Coronary artery (tissue), 2 donors: ENCODE results near the gene TMEM167A.

ENCODE experiments used
- DNase-seq: peaks from one replicate; pipeline ENCODE4 v3.0.0-alpha.2; 2017; ENCODE audit warnings: low spot score
- H3K27ac ChIP-seq, 2 donors: fragments of 200-600 bp; sonication (generic); one replicate each; pipeline ENCODE4 v1.5.1; 2016 to 2019
- H3K4me3 ChIP-seq: fragments of 200-600 bp; sonication (generic); 2 replicates; pipeline ENCODE4 v1.5.1; 2016; ENCODE audit warnings: mild to moderate bottlenecking, moderate library complexity
- TF ChIP-seq, protein P1 (sequence below): fragments of 200-600 bp; sonication (generic); IDR thresholded peaks from one replicate; pipeline ENCODE4 v1.5.1; 2019; ENCODE audit warnings: antibody characterized with exemption

The TMEM167A gene

GRCh38 chr5:83092619-83093018 lies 15.4 kb upstream of the TMEM167A start:
- TF ChIP-seq, protein P1, sequence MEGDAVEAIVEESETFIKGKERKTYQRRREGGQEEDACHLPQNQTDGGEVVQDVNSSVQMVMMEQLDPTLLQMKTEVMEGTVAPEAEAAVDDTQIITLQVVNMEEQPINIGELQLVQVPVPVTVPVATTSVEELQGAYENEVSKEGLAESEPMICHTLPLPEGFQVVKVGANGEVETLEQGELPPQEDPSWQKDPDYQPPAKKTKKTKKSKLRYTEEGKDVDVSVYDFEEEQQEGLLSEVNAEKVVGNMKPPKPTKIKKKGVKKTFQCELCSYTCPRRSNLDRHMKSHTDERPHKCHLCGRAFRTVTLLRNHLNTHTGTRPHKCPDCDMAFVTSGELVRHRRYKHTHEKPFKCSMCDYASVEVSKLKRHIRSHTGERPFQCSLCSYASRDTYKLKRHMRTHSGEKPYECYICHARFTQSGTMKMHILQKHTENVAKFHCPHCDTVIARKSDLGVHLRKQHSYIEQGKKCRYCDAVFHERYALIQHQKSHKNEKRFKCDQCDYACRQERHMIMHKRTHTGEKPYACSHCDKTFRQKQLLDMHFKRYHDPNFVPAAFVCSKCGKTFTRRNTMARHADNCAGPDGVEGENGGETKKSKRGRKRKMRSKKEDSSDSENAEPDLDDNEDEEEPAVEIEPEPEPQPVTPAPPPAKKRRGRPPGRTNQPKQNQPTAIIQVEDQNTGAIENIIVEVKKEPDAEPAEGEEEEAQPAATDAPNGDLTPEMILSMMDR: no peak

DNA sequence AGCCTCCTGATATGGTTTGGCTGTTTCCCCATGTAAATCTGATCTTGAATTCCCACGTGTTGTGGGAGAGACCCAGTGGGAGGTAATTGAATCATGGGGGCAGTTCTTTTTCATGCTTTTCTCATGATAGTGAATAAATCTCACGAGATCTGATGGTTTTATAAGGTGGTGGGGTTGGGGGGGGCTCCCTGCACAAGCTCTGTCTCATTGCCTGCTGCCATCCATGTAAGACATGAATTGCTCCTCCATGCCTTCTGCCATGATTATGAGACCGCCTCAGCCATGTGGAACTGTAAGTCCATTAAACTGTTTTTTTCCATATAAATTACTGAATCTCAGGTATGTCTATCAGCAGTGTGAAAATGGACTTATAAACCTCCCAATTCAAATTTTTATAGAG lies 13.0 kb upstream of the TMEM167A start:
- Histone ChIP-seq H3K4me3 (no peak overlapping the region), H3K27ac (no peak overlapping the region)
- TF ChIP-seq, protein P1: no peak

More at GRCh38 chr5:83092619-83093018, 15.4 kb upstream of the TMEM167A start:
- Histone ChIP-seq H3K4me3 (no peak overlapping the region), H3K27ac (no peak overlapping the region)
- DNase-seq: no peak

GRCh38 chr5:83085106-83085505 lies 7.9 kb upstream of the TMEM167A start:
- no peak for DNase-seq
- H3K4me3 ChIP-seq: no peak overlapping the region

More for the DNA sequence above, 13.0 kb upstream of the TMEM167A start:
- no peak for DNase-seq

GRCh38 chr5:83084336-83084735 lies 7.1 kb upstream of the TMEM167A start:
- TF ChIP-seq, protein P1: no peak
- H3K4me3 ChIP-seq: no peak overlapping the region
- H3K27ac ChIP-seq: no peak overlapping the region
- DNase-seq: no peak

More at GRCh38 chr5:83085106-83085505, 7.9 kb upstream of the TMEM167A start:
- TF ChIP-seq, protein P1: no peak
- H3K27ac ChIP-seq: no peak overlapping the region

GRCh38 chr5:83082750-83083149 lies 5.6 kb upstream of the TMEM167A start:
- DNase-seq: no peak
- H3K4me3 ChIP-seq: no peak overlapping the region
- TF ChIP-seq, protein P1: no peak
- H3K27ac ChIP-seq: no peak overlapping the region

- peak overlapping the region; percentile 80 for H3K4me3 ChIP-seq
- TF ChIP-seq, protein P1: no peak
- peak overlapping the region; percentile 57 to 92 for H3K27ac ChIP-seq
- no peak for DNase-seq
Observed at GRCh38 chr5:83077662-83078261, 568 bp upstream of the TMEM167A start.

DNA sequence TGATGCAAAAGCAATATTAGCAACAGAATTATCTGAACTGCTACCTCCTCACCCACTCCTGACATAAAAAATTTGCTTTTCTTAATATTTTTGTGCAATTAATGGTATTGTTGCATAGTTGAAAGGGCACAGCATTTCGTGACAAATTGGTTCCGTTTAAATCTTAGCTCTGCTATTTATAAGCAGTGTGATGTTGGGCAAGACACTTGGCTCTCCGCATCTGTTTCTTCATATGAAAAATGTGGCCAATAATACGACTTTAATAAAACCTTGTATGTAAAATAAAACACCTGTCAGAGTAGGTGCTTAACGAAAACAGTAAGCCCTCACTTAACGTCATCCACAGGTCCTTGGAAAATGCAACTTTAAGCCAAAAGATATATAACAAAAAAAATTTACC lies 4.2 kb downstream of the TMEM167A start:
- Histone ChIP-seq H3K27ac (no peak overlapping the region), H3K4me3 (no peak overlapping the region)
- no peak for DNase-seq
- TF ChIP-seq, protein P1: no peak
